ENCODE data around the gene CAPN11. TPM values are rescaled to one million over a fixed set of nuclear protein-coding genes. Genes with fewer than 3 reads are reported as not detected.

CAPN11 gene
- total and polyA plus RNA-seq, 2 experiments from 2014 or later: 1.1 to 1.7 TPM

DNA sequence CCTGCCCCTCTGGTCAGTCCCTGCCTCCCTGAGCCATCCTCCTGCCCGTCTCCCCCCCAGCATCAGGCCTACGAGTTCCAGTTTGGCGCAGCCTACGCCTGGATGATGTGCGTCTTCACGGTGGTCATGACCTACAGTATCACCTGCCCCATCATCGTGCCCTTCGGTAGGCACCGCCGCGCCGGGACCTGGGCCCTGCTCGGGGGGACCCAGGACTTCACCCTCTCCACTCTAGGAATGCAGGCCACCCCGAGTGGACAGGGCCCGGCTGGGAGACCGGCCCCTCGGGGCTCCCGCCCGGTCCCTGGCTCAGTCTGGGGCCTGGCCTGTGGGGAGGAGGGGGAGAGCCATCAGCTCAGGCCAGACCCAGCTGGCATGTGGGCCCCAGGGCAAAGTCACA, 6.1 kb upstream of the CAPN11 start (continued):
- TF ChIP-seq, protein P1, sequence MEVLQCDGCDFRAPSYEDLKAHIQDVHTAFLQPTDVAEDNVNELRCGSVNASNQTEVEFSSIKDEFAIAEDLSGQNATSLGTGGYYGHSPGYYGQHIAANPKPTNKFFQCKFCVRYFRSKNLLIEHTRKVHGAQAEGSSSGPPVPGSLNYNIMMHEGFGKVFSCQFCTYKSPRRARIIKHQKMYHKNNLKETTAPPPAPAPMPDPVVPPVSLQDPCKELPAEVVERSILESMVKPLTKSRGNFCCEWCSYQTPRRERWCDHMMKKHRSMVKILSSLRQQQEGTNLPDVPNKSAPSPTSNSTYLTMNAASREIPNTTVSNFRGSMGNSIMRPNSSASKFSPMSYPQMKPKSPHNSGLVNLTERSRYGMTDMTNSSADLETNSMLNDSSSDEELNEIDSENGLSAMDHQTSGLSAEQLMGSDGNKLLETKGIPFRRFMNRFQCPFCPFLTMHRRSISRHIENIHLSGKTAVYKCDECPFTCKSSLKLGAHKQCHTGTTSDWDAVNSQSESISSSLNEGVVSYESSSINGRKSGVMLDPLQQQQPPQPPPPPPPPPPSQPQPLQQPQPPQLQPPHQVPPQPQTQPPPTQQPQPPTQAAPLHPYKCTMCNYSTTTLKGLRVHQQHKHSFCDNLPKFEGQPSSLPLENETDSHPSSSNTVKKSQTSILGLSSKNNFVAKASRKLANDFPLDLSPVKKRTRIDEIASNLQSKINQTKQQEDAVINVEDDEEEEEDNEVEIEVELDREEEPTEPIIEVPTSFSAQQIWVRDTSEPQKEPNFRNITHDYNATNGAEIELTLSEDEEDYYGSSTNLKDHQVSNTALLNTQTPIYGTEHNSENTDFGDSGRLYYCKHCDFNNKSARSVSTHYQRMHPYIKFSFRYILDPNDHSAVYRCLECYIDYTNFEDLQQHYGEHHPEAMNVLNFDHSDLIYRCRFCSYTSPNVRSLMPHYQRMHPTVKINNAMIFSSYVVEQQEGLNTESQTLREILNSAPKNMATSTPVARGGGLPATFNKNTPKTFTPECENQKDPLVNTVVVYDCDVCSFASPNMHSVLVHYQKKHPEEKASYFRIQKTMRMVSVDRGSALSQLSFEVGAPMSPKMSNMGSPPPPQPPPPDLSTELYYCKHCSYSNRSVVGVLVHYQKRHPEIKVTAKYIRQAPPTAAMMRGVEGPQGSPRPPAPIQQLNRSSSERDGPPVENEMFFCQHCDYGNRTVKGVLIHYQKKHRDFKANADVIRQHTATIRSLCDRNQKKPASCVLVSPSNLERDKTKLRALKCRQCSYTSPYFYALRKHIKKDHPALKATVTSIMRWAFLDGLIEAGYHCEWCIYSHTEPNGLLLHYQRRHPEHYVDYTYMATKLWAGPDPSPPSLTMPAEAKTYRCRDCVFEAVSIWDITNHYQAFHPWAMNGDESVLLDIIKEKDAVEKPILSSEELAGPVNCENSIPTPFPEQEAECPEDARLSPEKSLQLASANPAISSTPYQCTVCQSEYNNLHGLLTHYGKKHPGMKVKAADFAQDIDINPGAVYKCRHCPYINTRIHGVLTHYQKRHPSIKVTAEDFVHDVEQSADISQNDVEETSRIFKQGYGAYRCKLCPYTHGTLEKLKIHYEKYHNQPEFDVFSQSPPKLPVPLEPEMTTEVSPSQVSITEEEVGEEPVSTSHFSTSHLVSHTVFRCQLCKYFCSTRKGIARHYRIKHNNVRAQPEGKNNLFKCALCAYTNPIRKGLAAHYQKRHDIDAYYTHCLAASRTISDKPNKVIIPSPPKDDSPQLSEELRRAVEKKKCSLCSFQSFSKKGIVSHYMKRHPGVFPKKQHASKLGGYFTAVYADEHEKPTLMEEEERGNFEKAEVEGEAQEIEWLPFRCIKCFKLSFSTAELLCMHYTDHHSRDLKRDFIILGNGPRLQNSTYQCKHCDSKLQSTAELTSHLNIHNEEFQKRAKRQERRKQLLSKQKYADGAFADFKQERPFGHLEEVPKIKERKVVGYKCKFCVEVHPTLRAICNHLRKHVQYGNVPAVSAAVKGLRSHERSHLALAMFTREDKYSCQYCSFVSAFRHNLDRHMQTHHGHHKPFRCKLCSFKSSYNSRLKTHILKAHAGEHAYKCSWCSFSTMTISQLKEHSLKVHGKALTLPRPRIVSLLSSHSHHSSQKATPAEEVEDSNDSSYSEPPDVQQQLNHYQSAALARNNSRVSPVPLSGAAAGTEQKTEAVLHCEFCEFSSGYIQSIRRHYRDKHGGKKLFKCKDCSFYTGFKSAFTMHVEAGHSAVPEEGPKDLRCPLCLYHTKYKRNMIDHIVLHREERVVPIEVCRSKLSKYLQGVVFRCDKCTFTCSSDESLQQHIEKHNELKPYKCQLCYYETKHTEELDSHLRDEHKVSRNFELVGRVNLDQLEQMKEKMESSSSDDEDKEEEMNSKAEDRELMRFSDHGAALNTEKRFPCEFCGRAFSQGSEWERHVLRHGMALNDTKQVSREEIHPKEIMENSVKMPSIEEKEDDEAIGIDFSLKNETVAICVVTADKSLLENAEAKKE (CRISPR knock-in tag; IDR thresholded peaks at IDR 0.05): no peak
- TF ChIP-seq EZH2 (IDR thresholded peaks at IDR 0.05; ENCODE audit: low read depth, unreplicated experiment): no peak
- TF ChIP-seq CREB1 (CRISPR knock-in tag; IDR thresholded peaks at IDR 0.05; ENCODE audit: low read depth): no peak
- TF ChIP-seq JUNB (IDR thresholded peaks at IDR 0.05; ENCODE audit: unreplicated experiment): no peak
- TF ChIP-seq, protein P2, sequence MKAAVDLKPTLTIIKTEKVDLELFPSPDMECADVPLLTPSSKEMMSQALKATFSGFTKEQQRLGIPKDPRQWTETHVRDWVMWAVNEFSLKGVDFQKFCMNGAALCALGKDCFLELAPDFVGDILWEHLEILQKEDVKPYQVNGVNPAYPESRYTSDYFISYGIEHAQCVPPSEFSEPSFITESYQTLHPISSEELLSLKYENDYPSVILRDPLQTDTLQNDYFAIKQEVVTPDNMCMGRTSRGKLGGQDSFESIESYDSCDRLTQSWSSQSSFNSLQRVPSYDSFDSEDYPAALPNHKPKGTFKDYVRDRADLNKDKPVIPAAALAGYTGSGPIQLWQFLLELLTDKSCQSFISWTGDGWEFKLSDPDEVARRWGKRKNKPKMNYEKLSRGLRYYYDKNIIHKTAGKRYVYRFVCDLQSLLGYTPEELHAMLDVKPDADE (IDR thresholded peaks at IDR 0.05): no peak

DNA sequence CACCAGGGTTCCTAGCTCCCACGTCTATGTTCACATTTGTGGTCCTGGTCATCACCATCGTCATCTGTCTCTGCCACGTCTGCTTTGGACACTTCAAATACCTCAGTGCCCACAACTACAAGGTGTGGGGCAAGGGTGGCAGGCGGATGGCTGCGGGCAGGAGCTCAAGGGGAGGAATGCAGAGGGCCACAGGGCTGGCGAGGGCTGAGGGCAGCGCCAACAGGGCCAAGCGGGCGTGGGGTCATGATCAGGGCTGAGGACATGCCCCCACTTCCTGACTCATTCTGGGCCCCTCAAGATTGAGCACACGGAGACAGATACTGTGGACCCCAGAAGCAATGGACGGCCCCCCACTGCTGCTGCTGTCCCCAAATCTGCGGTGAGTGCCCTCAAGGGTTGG, 4.6 kb upstream of the CAPN11 start:
- Mint-ChIP-seq H3K4me3 (no peak overlapping the region), H3K4me1 (peaks cover 29% of the 10 kb centered on the region), H3K9me3 (no peaks in the 10 kb centered on the region), H3K27ac (no peak overlapping the region), H3K27me3 (ENCODE audit: insufficient read depth, low read depth, poor library complexity) (peaks cover 23% of the 10 kb centered on the region), H3K36me3 (ENCODE audit: low read depth) (peaks cover 10% of the 10 kb centered on the region)
- 0 out of 2 replicates have a peak, but pooled peaks cover 3% of the 10 kb centered on the region for H3F3A ChIP-seq (replicated peaks; ENCODE audit: low read depth)
- no peaks in the 10 kb centered on the region for H3K36me3 ChIP-seq (ENCODE audit: insufficient read depth)
- H2AFZ ChIP-seq: no peak overlapping the region
- no peaks in the 10 kb centered on the region for H3K79me2 ChIP-seq (replicated peaks; ENCODE audit: insufficient read depth)
- H3K4me1 ChIP-seq (ENCODE audit: insufficient read depth): peaks cover 4% of the 10 kb centered on the region
- ATAC-seq (no peak), DNase-seq (ENCODE audit: low spot score) (no peak)
- H3K27me3 ChIP-seq (ENCODE audit: insufficient read depth): no peaks in the 10 kb centered on the region
- H3K27ac ChIP-seq (ENCODE audit: low read depth): no peak overlapping the region
- no peaks in the 10 kb centered on the region for H3K9me2 ChIP-seq (ENCODE audit: insufficient read depth)
- no peak overlapping the region for H3K4me2 ChIP-seq
- no peak overlapping the region for H3K4me3 ChIP-seq
- H4K20me1 ChIP-seq (replicated peaks; ENCODE audit: insufficient read depth): no peaks in the 10 kb centered on the region
- TF ChIP-seq NANOG (IDR thresholded peaks at IDR 0.05; ENCODE audit: borderline replicate concordance) (no peak), ZNF114 (CRISPR knock-in tag; IDR thresholded peaks at IDR 0.05) (no peak), ZNF331 (CRISPR knock-in tag; IDR thresholded peaks at IDR 0.05; ENCODE audit: low read depth) (no peak), STAT1 (IDR thresholded peaks at IDR 0.05; ENCODE audit: unreplicated experiment) (no peak), JUNB (IDR thresholded peaks at IDR 0.05; ENCODE audit: unreplicated experiment) (no peak), EZH2 (IDR thresholded peaks at IDR 0.05; ENCODE audit: low read depth, unreplicated experiment) (no peak), EZH2phosphoT487 (IDR thresholded peaks at IDR 0.05; ENCODE audit: unreplicated experiment) (no peak), CREB1 (CRISPR knock-in tag; IDR thresholded peaks at IDR 0.05; ENCODE audit: low read depth) (no peak), POLR2AphosphoS5 (IDR thresholded peaks at IDR 0.05; ENCODE audit: low read depth) (no peak)
- TF ChIP-seq, protein P3, sequence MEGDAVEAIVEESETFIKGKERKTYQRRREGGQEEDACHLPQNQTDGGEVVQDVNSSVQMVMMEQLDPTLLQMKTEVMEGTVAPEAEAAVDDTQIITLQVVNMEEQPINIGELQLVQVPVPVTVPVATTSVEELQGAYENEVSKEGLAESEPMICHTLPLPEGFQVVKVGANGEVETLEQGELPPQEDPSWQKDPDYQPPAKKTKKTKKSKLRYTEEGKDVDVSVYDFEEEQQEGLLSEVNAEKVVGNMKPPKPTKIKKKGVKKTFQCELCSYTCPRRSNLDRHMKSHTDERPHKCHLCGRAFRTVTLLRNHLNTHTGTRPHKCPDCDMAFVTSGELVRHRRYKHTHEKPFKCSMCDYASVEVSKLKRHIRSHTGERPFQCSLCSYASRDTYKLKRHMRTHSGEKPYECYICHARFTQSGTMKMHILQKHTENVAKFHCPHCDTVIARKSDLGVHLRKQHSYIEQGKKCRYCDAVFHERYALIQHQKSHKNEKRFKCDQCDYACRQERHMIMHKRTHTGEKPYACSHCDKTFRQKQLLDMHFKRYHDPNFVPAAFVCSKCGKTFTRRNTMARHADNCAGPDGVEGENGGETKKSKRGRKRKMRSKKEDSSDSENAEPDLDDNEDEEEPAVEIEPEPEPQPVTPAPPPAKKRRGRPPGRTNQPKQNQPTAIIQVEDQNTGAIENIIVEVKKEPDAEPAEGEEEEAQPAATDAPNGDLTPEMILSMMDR (conservative IDR thresholded peaks at IDR 0.05; ENCODE audit: low read depth in 2 of 2): no peak
- TF ChIP-seq, protein P4, sequence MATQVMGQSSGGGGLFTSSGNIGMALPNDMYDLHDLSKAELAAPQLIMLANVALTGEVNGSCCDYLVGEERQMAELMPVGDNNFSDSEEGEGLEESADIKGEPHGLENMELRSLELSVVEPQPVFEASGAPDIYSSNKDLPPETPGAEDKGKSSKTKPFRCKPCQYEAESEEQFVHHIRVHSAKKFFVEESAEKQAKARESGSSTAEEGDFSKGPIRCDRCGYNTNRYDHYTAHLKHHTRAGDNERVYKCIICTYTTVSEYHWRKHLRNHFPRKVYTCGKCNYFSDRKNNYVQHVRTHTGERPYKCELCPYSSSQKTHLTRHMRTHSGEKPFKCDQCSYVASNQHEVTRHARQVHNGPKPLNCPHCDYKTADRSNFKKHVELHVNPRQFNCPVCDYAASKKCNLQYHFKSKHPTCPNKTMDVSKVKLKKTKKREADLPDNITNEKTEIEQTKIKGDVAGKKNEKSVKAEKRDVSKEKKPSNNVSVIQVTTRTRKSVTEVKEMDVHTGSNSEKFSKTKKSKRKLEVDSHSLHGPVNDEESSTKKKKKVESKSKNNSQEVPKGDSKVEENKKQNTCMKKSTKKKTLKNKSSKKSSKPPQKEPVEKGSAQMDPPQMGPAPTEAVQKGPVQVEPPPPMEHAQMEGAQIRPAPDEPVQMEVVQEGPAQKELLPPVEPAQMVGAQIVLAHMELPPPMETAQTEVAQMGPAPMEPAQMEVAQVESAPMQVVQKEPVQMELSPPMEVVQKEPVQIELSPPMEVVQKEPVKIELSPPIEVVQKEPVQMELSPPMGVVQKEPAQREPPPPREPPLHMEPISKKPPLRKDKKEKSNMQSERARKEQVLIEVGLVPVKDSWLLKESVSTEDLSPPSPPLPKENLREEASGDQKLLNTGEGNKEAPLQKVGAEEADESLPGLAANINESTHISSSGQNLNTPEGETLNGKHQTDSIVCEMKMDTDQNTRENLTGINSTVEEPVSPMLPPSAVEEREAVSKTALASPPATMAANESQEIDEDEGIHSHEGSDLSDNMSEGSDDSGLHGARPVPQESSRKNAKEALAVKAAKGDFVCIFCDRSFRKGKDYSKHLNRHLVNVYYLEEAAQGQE (IDR thresholded peaks at IDR 0.05; ENCODE audit: unreplicated experiment): no peak

All from GM23338 (cell line).